K562 (cell line): ENCODE data around the gene PRDM15. TPM values are rescaled to one million over a fixed set of nuclear protein-coding genes. Genes with fewer than 3 reads are reported as not detected.

Source experiments
- ATAC-seq: fragments of 200-7000 bp; cut with Tn5 transposase; 3 replicates; pipeline ENCODE4 v1.9.1; 2020; ENCODE audit warnings: moderate library complexity
- BruUV-seq: library from RNA; stranded (reverse); fragments of 400-500 nt; replicated peaks from 2 replicates; lab custom pipeline; 2021; lab: Mats Ljungman, UMichigan
- CTCF ChIA-PET: fragments of 300-600 bp; formaldehyde crosslinking; extraction: SDS; loops from one replicate; lab custom pipeline; 2021; ENCODE audit warnings: low intra/inter-chr PET ratio; lab: Yijun Ruan, JAX
- POLR2A ChIA-PET: fragments of 300-600, 350-650 bp; sonication (Branson Sonifier 250); formaldehyde crosslinking; extraction: SDS; loops from one replicate; lab custom pipeline; 2021; ENCODE audit warnings: antibody characterized with exemption, inconsistent platforms; lab: Yijun Ruan, JAX
- DNase-seq, 4 experiments: peaks; one replicate each; pipeline versions ENCODE4 v3.0.0 to v3.0.0-alpha.2; 2011 to 2018; ENCODE audit warnings: low spot score in 3 of 4, mixed read lengths in 3 of 4; ENCODE audit errors: extremely low read depth in 1 of 4
- FAIRE-seq: peaks from 2 replicates; lab custom pipeline; 2011; peaks lifted over from hg19 to GRCh38; lab: Jason Lieb, UNC
- H2AFZ ChIP-seq: 2 replicates; pipeline ENCODE4 v1.6.0; 2011; ENCODE audit warnings: low read depth, low read length, control low read depth, inconsistent platforms
- H3K27ac ChIP-seq: fragments of 200-600 bp; 3 replicates; pipeline ENCODE4 v1.8.0; 2011; ENCODE audit warnings: low read depth, mild to moderate bottlenecking, control low read depth, inconsistent platforms, low read length, moderate library complexity, mixed read lengths; ENCODE audit errors: extremely low read depth
- H3K27me3 ChIP-seq, 2 experiments: fragments of 300-600 bp in 1 of 2; 2 replicates in 1 of 2; 3 replicates in 1 of 2; pipeline versions ENCODE4 v1.6.0 to v1.8.0; 2011; ENCODE audit warnings: inconsistent platforms in 2 of 2, low read length in 2 of 2, mild to moderate bottlenecking in 1 of 2, mixed read lengths in 1 of 2, moderate library complexity in 1 of 2; ENCODE audit not compliant: control insufficient read depth in 2 of 2, insufficient read depth in 2 of 2
- H3K36me3 ChIP-seq: fragments of 300-600 bp; 3 replicates; pipeline ENCODE4 v1.8.0; 2011; ENCODE audit warnings: mild to moderate bottlenecking, low read length, inconsistent platforms; ENCODE audit not compliant: control insufficient read depth, insufficient read depth
- H3K4me1 ChIP-seq, 2 experiments: fragments of 200-600 bp in 1 of 2; replicated peaks in 1 of 2; 2 replicates in 1 of 2; 3 replicates in 1 of 2; pipeline versions ENCODE4 v1.5.1 to v1.8.0; 2011; ENCODE audit warnings: inconsistent platforms in 2 of 2, low read length in 2 of 2, mild to moderate bottlenecking in 1 of 2, mixed read lengths in 1 of 2, moderate library complexity in 1 of 2; ENCODE audit not compliant: control insufficient read depth in 2 of 2, insufficient read depth in 2 of 2
- H3K4me2 ChIP-seq: 2 replicates; pipeline ENCODE4 v1.6.1; 2011; ENCODE audit warnings: low read length, control low read depth, inconsistent platforms, mixed read lengths; ENCODE audit not compliant: insufficient read depth
- H3K4me3 ChIP-seq: fragments of 200-600 bp; sonication (generic), shearing (Covaris generic); 2 replicates; pipeline ENCODE4 v1.5.1; 2016; ENCODE audit warnings: control low read depth, inconsistent platforms
- H3K79me2 ChIP-seq: fragments of 200-600 bp; 3 replicates; pipeline ENCODE4 v1.8.0; 2011; ENCODE audit warnings: low read length, inconsistent platforms; ENCODE audit not compliant: control insufficient read depth, insufficient read depth
- H3K9ac ChIP-seq, 2 experiments: 2 replicates each; pipeline versions ENCODE4 v1.6.0 to v1.6.1; 2011; ENCODE audit warnings: low read depth in 2 of 2, low read length in 2 of 2, control low read depth in 1 of 2, inconsistent platforms in 1 of 2, mild to moderate bottlenecking in 1 of 2, mixed read lengths in 1 of 2; ENCODE audit not compliant: insufficient read depth in 1 of 2
- H3K9me1 ChIP-seq: one replicate; pipeline ENCODE4 v1.6.0; 2011; ENCODE audit warnings: inconsistent platforms, mild to moderate bottlenecking, low read length, moderate library complexity; ENCODE audit not compliant: control insufficient read depth, insufficient read depth
- H3K9me3 ChIP-seq: replicated peaks from 2 replicates; pipeline ENCODE4 v1.5.1; 2011; ENCODE audit warnings: low read depth, low read length, inconsistent platforms; ENCODE audit not compliant: control insufficient read depth, insufficient read depth
- H4K20me1 ChIP-seq: replicated peaks from 2 replicates; pipeline ENCODE4 v1.6.1; 2011; ENCODE audit warnings: low read length, inconsistent platforms, mixed read lengths; ENCODE audit not compliant: control insufficient read depth, insufficient read depth
- BMI1 ChIP-seq: fragments of 150-350 bp; IDR thresholded peaks from 2 replicates; pipeline ENCODE4 v1.6.1; 2014; ENCODE audit warnings: low read length
- CXXC5 ChIP-seq: fragments of 250-450 bp; sonication (Bioruptor Pico); IDR thresholded peaks from 2 replicates; pipeline ENCODE4 v1.8.0; 2022; ENCODE audit warnings: inconsistent platforms, mild to moderate bottlenecking, moderate library complexity
- FIP1L1 ChIP-seq: fragments of 200-400 bp; formaldehyde crosslinking; IDR thresholded peaks from 2 replicates; pipeline ENCODE4 v1.6.1; 2018; ENCODE audit warnings: mild to moderate bottlenecking, low read depth, low read length; ENCODE audit not compliant: poor library complexity, severe bottlenecking
- FOSL1 ChIP-seq: fragments of 200-800 bp; sonication (Bioruptor generic); conservative IDR thresholded peaks from 2 replicates; pipeline ENCODE4 v1.6.1; 2016; ENCODE audit warnings: missing genetic modification characterization, missing compliant biosample characterization
- FOXK2 ChIP-seq, 2 experiments: fragments of 450-650 bp; IDR thresholded peaks in 1 of 2; conservative IDR thresholded peaks in 1 of 2; 2 replicates each; pipeline ENCODE4 v1.6.1; 2016; ENCODE audit warnings: low read depth in 2 of 2, mild to moderate bottlenecking in 1 of 2
- HOXB6 ChIP-seq: fragments of 250-450 bp; sonication (Bioruptor Pico); IDR thresholded peaks from 2 replicates; pipeline ENCODE4 v1.5.1; 2022; ENCODE audit warnings: mild to moderate bottlenecking, borderline replicate concordance
- KDM1A ChIP-seq, 2 experiments: fragments of 450-650 bp; IDR thresholded peaks; 2 replicates each; pipeline ENCODE4 v1.6.1; 2016; ENCODE audit warnings: mild to moderate bottlenecking in 2 of 2
- MCM2 ChIP-seq: fragments of 450-650 bp; IDR thresholded peaks from 2 replicates; pipeline ENCODE4 v1.6.1; 2017; ENCODE audit warnings: low read depth, mild to moderate bottlenecking
- MEIS2 ChIP-seq: fragments of 450-650 bp; IDR thresholded peaks from 2 replicates; pipeline ENCODE4 v1.6.1; 2014; ENCODE audit warnings: mild to moderate bottlenecking; ENCODE audit not compliant: partially characterized antibody
- MLLT1 ChIP-seq, 2 experiments: fragments of 450-650 bp; IDR thresholded peaks; 2 replicates each; pipeline ENCODE4 v1.6.1; 2016
- NKRF ChIP-seq: fragments of 450-650 bp; IDR thresholded peaks from 2 replicates; pipeline ENCODE4 v1.6.1; 2016; ENCODE audit warnings: borderline replicate concordance
- SETDB1 ChIP-seq: IDR thresholded peaks from one replicate; pipeline ENCODE4 v1.6.1; 2012; ENCODE audit warnings: low read length, control low read depth, inconsistent platforms
- SMAD4 ChIP-seq: fragments of 250-450 bp; sonication (Bioruptor Pico); conservative IDR thresholded peaks from 2 replicates; pipeline ENCODE4 v1.8.0; 2021; ENCODE audit warnings: inconsistent platforms, mild to moderate bottlenecking, moderate library complexity
- SPI1 ChIP-seq: IDR thresholded peaks from 2 replicates; pipeline ENCODE4 v1.6.1; 2011; ENCODE audit warnings: low read depth, low read length, control low read depth, borderline replicate concordance
- ZNF124 ChIP-seq: sonication (generic); formaldehyde crosslinking; IDR thresholded peaks from 2 replicates; pipeline ENCODE4 v1.8.1; 2022; ENCODE audit warnings: missing genetic modification reagents
- ZNF778 ChIP-seq: fragments of 450-650 bp; formaldehyde crosslinking; IDR thresholded peaks from 2 replicates; pipeline ENCODE4 v1.4.0; 2020; ENCODE audit warnings: mild to moderate bottlenecking, moderate library complexity
- ZNF785 ChIP-seq: fragments of 250-450 bp; sonication (Bioruptor Pico); IDR thresholded peaks from 2 replicates; pipeline ENCODE4 v1.4.0; 2020; ENCODE audit warnings: mild to moderate bottlenecking
- WGBS: fragments of 100-300 bp; shearing (Covaris generic); methylation state at CpG from one replicate; pipeline ENCODE4 v1.1.6; 2016; ENCODE audit warnings: low coverage, mixed read lengths; ENCODE audit not compliant: insufficient coverage; ENCODE audit errors: missing lambda C conversion rate; 5-methylcytosine and 5-hydroxymethylcytosine counted together
- in situ Hi-C: fragments of 300-500 bp; cut with MboI; formaldehyde crosslinking; loops from 4 replicates; pipeline ENCODE4 v1.15.0; 2018; ENCODE audit warnings: inconsistent platforms, mixed read lengths
- intact Hi-C: fragments of 100-400 bp; cut with micrococcal nuclease; formaldehyde crosslinking; loops from 2 replicates; pipeline ENCODE4 v1.14.2; 2022
- polyA plus RNA-seq, 8 experiments: library from polyadenylated mRNA; depleted of rRNA in 4 of 8; stranded (reverse) in 5 of 8; unstranded in 3 of 8; fragments of >200 nt; fragmentation: Nextera tagmentation in 2 of 8; fragmentation: Illumina TruSeq in 1 of 8; extraction: Ambion mirVana in 2 of 8; extraction: Trizol in 1 of 8; gene quantifications; 2 replicates each; pipeline versions ENCODE4 v1.2.1 to v1.2.3, GENCODE V29; 2011 to 2014; ENCODE audit warnings: inconsistent platforms in 1 of 8, missing spikeins in 1 of 8
- total RNA-seq, 7 experiments: library from RNA; depleted of rRNA in 6 of 7; stranded (reverse); fragments of >200 nt in 6 of 7; fragmentation: Illumina TruSeq in 2 of 7; extraction: Trizol in 2 of 7; gene quantifications; 2 replicates each; pipeline versions ENCODE4 v1.2.1 to v1.2.3, GENCODE V29; 2011 to 2021; ENCODE audit warnings: low replicate concordance in 1 of 7
- TF ChIP-seq, protein P1 (sequence below): fragments of 150-350 bp; IDR thresholded peaks from 2 replicates; pipeline ENCODE4 v1.6.1; 2014; ENCODE audit warnings: low read depth, mild to moderate bottlenecking, low read length, borderline replicate concordance

Gene PRDM15
- total and polyA plus RNA-seq, 9 of the 15 experiments (the other 6 are each of a cell fraction or from before 2014, with no cell fraction given), result 0.93 to 9.2 (median 6.2) TPM

GRCh38 chr21:41771625-41771945 is 107.6 kb downstream of the PRDM15 start:
- BruUV-seq, result no TSS peak
- FAIRE-seq (no peak), DNase-seq (no peak), ATAC-seq (no peak)
- H3K79me2 ChIP-seq, result no peaks in the 10 kb centered on the region
- ChIA-PET CTCF (no interaction called here), POLR2A (interaction anchor here (0.6 kb wide), 1 partner anchor 228 kb away, joined by 3 read pairs; no protein-coding TSS in a partner anchor)
- H3K4me3 ChIP-seq, result no peak overlapping the region
- no peaks in the 10 kb centered on the region for H3K9me1 ChIP-seq
- peaks cover 67 to 69% of the 10 kb centered on the region in 2 experiments for H3K27me3 ChIP-seq
- no peak overlapping the region for H3K4me2 ChIP-seq
- H2AFZ ChIP-seq, result no peak overlapping the region
- under 1% methylated on average over 7 of the region's 7 CpGs for WGBS
- intact Hi-C loops (loop anchor here (10.0 kb wide), 1 partner anchor 487 kb away; no protein-coding TSS in a partner anchor), in situ Hi-C loops (no loop called here)
- no peaks in the 10 kb centered on the region for H3K36me3 ChIP-seq
- no peaks in the 10 kb centered on the region for H3K9me3 ChIP-seq
- H4K20me1 ChIP-seq, result peaks cover 14% of the 10 kb centered on the region; the same call in 1 of the 2 replicates
- peaks cover 0 to 5% of the 10 kb centered on the region in 2 experiments; a peak in 2 of 5 replicates for H3K4me1 ChIP-seq
- no peak overlapping the region for H3K27ac ChIP-seq
- H3K9ac ChIP-seq, result no peak overlapping the region
- TF ChIP-seq SMAD4, result no peak
- TF ChIP-seq FOXK2 (conservative IDR thresholded peaks at IDR 0.05 in 1 of 2, IDR thresholded peaks at IDR 0.05 in 1 of 2; ENCODE audit: low read depth in 2 of 2), result no peak
- TF ChIP-seq ZNF785 (CRISPR knock-in tag), result no peak
- TF ChIP-seq MLLT1 (IDR thresholded peaks at IDR 0.05), result no peak
- no peak for TF ChIP-seq KDM1A (IDR thresholded peaks at IDR 0.05)
- no peak for TF ChIP-seq FOSL1 (tag)
- no peak for TF ChIP-seq SPI1
- TF ChIP-seq BMI1, result no peak
- TF ChIP-seq SETDB1, result no peak
- TF ChIP-seq MCM2, result no peak
- TF ChIP-seq ZNF778 (CRISPR knock-in tag), result no peak
- no peak for TF ChIP-seq HOXB6 (CRISPR knock-in tag)
- no peak for TF ChIP-seq NKRF
- TF ChIP-seq, protein P1, sequence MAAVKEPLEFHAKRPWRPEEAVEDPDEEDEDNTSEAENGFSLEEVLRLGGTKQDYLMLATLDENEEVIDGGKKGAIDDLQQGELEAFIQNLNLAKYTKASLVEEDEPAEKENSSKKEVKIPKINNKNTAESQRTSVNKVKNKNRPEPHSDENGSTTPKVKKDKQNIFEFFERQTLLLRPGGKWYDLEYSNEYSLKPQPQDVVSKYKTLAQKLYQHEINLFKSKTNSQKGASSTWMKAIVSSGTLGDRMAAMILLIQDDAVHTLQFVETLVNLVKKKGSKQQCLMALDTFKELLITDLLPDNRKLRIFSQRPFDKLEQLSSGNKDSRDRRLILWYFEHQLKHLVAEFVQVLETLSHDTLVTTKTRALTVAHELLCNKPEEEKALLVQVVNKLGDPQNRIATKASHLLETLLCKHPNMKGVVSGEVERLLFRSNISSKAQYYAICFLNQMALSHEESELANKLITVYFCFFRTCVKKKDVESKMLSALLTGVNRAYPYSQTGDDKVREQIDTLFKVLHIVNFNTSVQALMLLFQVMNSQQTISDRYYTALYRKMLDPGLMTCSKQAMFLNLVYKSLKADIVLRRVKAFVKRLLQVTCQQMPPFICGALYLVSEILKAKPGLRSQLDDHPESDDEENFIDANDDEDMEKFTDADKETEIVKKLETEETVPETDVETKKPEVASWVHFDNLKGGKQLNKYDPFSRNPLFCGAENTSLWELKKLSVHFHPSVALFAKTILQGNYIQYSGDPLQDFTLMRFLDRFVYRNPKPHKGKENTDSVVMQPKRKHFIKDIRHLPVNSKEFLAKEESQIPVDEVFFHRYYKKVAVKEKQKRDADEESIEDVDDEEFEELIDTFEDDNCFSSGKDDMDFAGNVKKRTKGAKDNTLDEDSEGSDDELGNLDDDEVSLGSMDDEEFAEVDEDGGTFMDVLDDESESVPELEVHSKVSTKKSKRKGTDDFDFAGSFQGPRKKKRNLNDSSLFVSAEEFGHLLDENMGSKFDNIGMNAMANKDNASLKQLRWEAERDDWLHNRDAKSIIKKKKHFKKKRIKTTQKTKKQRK, result no peak
- no peak for TF ChIP-seq FIP1L1
- TF ChIP-seq CXXC5 (CRISPR knock-in tag), result no peak
- no peak for TF ChIP-seq MEIS2
- no peak for TF ChIP-seq ZNF124 (CRISPR knock-in tag)
